SU-DHL-6 (cell line): ENCODE data around the gene KLF13.

ENCODE experiments used
- EZH2phosphoT487 ChIP-seq: fragments of 200-600 bp; sonication (generic), shearing (Covaris generic); conservative IDR thresholded peaks from 2 replicates; pipeline ENCODE4 v1.6.1; 2018; ENCODE audit warnings: mild to moderate bottlenecking, antibody characterized with exemption, low read length, moderate library complexity, mixed read lengths
- TF ChIP-seq, protein P1 (sequence below): fragments of 200-600 bp; sonication (generic); IDR thresholded peaks from one replicate; pipeline ENCODE4 v1.5.1; 2017; ENCODE audit warnings: antibody characterized with exemption, mild to moderate bottlenecking, low read length, moderate library complexity; ENCODE audit not compliant: insufficient read depth, poor library complexity, severe bottlenecking

DNA sequence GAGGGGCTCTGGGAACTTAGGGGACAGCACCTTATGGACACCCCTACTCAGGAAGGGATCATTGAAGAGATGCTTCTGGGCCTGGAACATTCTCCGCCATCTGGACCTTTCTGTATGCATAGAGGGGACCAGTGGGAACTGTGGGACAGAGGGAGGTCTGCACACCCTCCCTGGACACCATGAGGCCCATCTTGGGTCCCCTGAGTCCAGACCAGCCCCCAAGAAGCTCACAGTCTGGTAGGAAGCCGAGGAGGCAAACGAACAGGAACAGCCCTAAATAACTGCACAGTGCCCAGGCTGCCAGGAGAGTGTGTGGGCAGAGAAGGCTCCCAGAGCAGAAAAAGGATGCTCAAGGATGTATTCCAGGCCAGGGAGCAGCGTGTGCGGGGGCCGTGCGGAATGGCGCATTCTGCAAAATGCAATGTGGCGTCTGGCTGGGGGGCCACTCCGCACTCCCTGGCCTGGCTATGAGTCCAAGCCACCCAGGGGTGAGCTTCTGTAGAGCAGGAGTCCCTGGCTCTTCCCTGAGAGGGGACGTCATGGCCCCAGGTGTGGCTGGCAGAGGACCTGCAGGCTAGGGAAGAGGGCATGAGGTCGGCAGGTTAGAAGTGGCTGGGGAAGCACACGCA lies 24.5 kb upstream of the KLF13 start:
- TF ChIP-seq, protein P1, sequence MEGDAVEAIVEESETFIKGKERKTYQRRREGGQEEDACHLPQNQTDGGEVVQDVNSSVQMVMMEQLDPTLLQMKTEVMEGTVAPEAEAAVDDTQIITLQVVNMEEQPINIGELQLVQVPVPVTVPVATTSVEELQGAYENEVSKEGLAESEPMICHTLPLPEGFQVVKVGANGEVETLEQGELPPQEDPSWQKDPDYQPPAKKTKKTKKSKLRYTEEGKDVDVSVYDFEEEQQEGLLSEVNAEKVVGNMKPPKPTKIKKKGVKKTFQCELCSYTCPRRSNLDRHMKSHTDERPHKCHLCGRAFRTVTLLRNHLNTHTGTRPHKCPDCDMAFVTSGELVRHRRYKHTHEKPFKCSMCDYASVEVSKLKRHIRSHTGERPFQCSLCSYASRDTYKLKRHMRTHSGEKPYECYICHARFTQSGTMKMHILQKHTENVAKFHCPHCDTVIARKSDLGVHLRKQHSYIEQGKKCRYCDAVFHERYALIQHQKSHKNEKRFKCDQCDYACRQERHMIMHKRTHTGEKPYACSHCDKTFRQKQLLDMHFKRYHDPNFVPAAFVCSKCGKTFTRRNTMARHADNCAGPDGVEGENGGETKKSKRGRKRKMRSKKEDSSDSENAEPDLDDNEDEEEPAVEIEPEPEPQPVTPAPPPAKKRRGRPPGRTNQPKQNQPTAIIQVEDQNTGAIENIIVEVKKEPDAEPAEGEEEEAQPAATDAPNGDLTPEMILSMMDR: no peak
- TF ChIP-seq EZH2phosphoT487: no peak
